ENCODE data around the gene MAP1LC3A.

MAP1LC3A gene

DNA sequence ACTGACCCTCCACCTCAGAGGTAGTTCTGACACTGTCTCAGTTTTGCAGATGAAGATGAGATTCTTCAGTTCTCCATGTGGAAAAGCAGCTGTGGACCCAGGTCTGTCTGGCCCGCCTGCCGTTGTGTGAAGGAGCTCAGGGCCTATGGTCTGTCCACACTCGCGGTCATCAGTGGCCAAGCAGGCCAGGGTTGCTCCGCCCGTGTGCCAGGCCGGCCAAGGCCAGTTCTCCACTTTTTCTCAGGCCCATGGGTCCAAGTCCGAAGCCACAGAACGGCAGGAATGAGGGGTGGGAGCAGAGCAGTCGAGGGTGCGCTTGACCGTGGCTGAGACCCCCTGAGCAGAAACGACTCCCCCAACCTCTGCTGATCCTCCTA lies 8.6 kb upstream of the MAP1LC3A start:
- no peak for DNase-seq (ENCODE audit: extremely low read depth, low read depth)
- TF ChIP-seq, protein P1, sequence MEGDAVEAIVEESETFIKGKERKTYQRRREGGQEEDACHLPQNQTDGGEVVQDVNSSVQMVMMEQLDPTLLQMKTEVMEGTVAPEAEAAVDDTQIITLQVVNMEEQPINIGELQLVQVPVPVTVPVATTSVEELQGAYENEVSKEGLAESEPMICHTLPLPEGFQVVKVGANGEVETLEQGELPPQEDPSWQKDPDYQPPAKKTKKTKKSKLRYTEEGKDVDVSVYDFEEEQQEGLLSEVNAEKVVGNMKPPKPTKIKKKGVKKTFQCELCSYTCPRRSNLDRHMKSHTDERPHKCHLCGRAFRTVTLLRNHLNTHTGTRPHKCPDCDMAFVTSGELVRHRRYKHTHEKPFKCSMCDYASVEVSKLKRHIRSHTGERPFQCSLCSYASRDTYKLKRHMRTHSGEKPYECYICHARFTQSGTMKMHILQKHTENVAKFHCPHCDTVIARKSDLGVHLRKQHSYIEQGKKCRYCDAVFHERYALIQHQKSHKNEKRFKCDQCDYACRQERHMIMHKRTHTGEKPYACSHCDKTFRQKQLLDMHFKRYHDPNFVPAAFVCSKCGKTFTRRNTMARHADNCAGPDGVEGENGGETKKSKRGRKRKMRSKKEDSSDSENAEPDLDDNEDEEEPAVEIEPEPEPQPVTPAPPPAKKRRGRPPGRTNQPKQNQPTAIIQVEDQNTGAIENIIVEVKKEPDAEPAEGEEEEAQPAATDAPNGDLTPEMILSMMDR (IDR thresholded peaks at IDR 0.05; ENCODE audit: low read depth, low read length), result no peak

DNA sequence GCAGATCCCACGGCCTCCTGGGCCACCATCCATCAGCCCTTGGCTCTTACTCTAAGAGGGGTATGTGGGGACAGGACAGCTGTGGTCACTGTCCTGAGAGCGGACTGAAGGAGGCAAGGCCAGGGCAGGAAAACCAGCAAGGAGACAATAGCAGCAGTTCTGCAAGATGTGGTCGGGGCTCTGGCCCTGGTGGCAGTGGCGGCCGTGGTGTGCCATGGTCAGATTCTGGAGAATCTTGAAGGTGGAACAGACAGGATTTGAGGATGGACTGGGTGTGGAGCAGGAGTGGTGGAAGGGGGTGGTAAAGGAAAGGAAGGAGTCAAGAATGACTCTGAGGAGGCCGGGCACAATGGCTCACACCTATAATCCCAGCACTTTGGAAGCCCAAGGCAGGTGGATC lies 5.9 kb upstream of the MAP1LC3A start:
- TF ChIP-seq, protein P1 (IDR thresholded peaks at IDR 0.05; ENCODE audit: low read depth, low read length), result no peak
- DNase-seq (ENCODE audit: extremely low read depth, low read depth), result no peak

DNA sequence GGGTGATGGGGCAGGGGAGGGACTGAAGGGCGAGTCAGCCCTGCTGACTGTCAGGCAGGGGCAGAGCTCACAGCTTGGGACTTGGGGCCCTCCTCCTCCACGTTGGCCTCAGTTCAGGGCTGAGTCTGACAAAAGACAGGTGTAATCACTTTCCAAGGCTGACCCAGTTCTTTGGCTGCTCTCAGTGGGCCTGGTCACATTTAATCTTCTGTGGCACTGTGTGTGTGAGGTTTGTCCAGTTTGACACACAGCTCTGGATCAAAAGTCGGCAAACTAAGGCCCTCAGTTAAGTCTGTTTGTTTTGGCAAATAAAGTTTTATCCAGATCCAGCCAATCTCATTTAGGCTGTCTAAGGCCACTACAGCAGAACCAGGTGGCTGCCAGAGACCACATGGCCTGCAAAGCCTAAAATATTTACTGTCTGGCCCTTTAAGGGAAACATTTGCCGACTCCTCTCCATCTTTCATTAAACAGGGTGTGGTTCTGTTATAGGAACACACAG lies 5.1 kb upstream of the MAP1LC3A start:
- TF ChIP-seq, protein P1 (IDR thresholded peaks at IDR 0.05; ENCODE audit: low read depth, low read length), result no peak
- DNase-seq (ENCODE audit: extremely low read depth, low read depth), result no peak

DNA sequence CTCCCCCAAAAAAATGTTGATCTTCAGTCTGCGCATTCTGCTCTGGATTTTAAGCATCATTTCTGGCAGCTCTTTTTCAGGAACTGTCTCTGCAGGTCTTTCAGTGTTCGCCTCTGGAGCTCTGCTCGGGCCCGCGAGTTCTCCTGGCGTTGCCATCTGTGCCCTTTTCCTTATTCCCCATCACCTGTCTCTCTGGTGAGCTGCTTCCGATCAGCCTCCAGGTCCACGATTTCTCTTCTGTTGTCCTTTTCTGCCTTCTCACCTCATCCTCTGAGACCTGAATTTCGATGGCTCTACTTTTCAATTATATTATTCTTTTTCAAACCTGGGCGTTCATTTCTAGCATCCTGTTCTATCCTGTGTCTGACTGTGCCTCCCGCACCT lies 590 bp upstream of the MAP1LC3A start:
- TF ChIP-seq, protein P1 (IDR thresholded peaks at IDR 0.05; ENCODE audit: low read depth, low read length), result no peak
- DNase-seq (ENCODE audit: extremely low read depth, low read depth), result no peak

DNA sequence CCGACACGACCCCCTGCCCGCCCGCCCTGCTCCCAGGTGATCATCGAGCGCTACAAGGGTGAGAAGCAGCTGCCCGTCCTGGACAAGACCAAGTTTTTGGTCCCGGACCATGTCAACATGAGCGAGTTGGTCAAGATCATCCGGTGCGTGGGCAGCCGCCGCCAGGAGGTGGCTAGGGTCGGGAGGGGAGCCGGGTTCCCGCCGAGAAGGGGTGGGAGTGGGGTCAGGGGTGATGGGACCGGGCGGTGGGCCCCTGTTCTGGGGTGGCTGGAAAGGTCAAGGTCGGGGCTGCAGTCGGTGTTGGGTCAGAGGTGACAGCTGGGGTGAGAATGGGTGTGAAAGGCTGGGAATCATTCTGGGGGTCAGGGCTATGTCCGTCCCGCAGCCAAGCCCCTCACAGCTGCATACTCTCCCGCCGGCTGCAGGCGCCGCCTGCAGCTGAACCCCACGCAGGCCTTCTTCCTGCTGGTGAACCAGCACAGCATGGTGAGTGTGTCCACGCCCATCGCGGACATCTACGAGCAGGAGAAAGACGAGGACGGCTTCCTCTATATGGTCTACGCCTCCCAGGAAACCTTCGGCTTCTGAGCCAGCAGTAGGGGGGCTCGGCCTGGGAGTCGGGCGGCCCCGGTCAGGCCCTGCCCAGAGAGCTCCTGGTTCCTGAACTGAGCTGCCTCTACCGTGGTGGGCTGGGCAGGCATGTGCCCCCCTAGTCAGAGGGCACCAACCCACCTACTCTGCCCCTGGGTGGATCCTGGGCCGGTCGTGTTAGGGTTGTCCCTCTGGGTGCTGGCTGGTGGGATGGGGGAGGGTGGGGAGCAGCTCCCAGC lies 1.0 kb downstream of the MAP1LC3A start:
- TF ChIP-seq, protein P1 (IDR thresholded peaks at IDR 0.05; ENCODE audit: low read depth, low read length), result no peak
- DNase-seq (ENCODE audit: extremely low read depth, low read depth), result no peak

DNA sequence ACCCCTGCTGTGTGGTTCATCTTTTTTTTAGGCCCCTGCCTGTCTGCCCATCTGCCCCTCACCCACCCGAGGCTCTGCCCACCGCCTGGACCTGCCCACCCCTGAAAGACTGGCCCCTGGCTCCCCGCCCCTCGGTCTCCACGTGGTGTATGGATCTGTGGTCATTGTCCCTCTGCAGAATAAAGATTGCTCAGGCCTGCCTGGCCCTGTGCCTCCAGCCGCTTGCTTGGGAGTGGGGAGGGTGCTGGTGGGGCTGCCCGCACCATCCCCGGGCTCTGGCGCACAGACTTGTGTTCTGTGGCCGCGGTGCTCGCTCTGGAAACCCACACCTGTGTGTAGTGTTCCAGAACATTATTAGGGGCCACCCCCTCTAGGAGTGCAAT lies 1.6 kb downstream of the MAP1LC3A start:
- TF ChIP-seq, protein P1 (IDR thresholded peaks at IDR 0.05; ENCODE audit: low read depth, low read length), result no peak
- DNase-seq (ENCODE audit: extremely low read depth, low read depth), result no peak

DNA sequence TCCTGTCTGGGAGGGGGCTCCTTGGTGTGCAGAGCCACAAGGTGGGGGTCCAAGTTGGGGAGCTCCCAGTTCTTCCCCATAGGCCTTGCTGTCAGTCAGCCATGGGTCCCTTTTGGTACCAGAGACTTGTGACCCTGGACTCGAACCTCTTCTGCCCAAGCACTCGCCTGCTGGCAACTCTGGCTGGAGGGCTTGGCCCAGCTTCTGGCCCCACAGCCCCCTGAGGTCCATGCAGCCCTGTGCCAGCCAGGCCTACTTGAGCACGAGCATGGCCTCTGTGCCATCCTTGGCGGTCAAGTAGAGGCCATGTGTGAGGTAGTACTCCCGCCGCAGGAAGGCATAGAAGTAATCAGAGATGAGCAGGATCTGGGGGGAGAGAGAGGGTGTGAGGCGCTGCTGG lies 2.1 kb downstream of the MAP1LC3A start:
- DNase-seq (ENCODE audit: extremely low read depth, low read depth), result no peak
- TF ChIP-seq, protein P1 (IDR thresholded peaks at IDR 0.05; ENCODE audit: low read depth, low read length), result no peak

All from AG09319 (cell line).